ENCODE measurements around the gene DNAJC3. TPM values are rescaled to one million over a fixed set of nuclear protein-coding genes. Genes with fewer than 3 reads are reported as not detected.

Gene DNAJC3
- total and polyA plus RNA-seq, 2 experiments from 2014 or later: 19.5 to 27.5 TPM

DNA sequence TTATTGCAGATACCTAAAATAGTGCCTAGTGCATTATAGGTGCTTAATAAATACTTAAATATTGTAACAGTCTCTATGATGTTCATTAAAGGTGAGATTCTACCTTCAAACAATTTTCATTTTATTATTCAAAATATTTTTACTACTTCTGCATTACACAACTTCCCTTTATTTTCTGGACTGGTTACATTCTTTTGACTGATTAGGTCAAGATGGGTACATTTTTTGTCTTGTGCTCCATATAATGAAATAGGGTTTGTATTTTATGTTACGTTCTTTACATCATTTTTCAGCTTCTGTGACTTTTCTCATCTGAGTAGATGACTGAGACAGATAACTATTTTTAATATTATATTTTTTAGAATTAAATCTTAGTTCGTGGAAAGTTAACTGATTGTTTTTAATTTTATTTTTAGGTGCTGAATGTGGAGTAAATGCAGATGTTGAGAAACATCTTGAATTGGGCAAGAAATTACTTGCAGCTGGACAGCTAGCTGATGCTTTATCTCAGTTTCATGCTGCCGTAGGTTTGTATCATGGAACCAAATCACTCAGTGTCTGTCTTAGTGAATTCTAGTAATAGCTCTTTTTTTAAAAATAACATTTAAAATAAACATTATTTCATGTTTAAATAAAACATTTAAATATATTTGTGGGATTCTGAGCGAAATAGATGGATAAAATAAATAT, 32.0 kb downstream of the DNAJC3 start:
- Mint-ChIP-seq H3K27ac (no peak overlapping the region), H3K4me1 (no peaks in the 10 kb centered on the region), H3K9me3 (no peaks in the 10 kb centered on the region), H3K36me3 (ENCODE audit: low read depth) (peaks cover 28% of the 10 kb centered on the region; the same call in 2 of the 3 replicates), H3K27me3 (ENCODE audit: insufficient read depth, low read depth, poor library complexity) (no peaks in the 10 kb centered on the region), H3K4me3 (no peak overlapping the region)
- Histone ChIP-seq H3K27me3 (ENCODE audit: insufficient read depth) (no peaks in the 10 kb centered on the region), H3K9me2 (ENCODE audit: insufficient read depth) (peaks cover 4% of the 10 kb centered on the region; the same call in 1 of the 2 replicates), H3K79me2 (replicated peaks; ENCODE audit: insufficient read depth) (peaks cover 17% of the 10 kb centered on the region), H3K4me1 (ENCODE audit: insufficient read depth) (no peaks in the 10 kb centered on the region), H3K4me3 (no peak overlapping the region), H3K4me2 (no peak overlapping the region), H2AFZ (no peak overlapping the region), H3K27ac (ENCODE audit: low read depth) (no peak overlapping the region), H3F3A (replicated peaks; ENCODE audit: low read depth) (no peaks in the 10 kb centered on the region), H4K20me1 (replicated peaks; ENCODE audit: insufficient read depth) (peaks cover 8% of the 10 kb centered on the region), H3K36me3 (ENCODE audit: insufficient read depth) (no peaks in the 10 kb centered on the region; the same call in 1 of the 2 replicates)
- no peak for ATAC-seq
- TF ChIP-seq, protein P1, sequence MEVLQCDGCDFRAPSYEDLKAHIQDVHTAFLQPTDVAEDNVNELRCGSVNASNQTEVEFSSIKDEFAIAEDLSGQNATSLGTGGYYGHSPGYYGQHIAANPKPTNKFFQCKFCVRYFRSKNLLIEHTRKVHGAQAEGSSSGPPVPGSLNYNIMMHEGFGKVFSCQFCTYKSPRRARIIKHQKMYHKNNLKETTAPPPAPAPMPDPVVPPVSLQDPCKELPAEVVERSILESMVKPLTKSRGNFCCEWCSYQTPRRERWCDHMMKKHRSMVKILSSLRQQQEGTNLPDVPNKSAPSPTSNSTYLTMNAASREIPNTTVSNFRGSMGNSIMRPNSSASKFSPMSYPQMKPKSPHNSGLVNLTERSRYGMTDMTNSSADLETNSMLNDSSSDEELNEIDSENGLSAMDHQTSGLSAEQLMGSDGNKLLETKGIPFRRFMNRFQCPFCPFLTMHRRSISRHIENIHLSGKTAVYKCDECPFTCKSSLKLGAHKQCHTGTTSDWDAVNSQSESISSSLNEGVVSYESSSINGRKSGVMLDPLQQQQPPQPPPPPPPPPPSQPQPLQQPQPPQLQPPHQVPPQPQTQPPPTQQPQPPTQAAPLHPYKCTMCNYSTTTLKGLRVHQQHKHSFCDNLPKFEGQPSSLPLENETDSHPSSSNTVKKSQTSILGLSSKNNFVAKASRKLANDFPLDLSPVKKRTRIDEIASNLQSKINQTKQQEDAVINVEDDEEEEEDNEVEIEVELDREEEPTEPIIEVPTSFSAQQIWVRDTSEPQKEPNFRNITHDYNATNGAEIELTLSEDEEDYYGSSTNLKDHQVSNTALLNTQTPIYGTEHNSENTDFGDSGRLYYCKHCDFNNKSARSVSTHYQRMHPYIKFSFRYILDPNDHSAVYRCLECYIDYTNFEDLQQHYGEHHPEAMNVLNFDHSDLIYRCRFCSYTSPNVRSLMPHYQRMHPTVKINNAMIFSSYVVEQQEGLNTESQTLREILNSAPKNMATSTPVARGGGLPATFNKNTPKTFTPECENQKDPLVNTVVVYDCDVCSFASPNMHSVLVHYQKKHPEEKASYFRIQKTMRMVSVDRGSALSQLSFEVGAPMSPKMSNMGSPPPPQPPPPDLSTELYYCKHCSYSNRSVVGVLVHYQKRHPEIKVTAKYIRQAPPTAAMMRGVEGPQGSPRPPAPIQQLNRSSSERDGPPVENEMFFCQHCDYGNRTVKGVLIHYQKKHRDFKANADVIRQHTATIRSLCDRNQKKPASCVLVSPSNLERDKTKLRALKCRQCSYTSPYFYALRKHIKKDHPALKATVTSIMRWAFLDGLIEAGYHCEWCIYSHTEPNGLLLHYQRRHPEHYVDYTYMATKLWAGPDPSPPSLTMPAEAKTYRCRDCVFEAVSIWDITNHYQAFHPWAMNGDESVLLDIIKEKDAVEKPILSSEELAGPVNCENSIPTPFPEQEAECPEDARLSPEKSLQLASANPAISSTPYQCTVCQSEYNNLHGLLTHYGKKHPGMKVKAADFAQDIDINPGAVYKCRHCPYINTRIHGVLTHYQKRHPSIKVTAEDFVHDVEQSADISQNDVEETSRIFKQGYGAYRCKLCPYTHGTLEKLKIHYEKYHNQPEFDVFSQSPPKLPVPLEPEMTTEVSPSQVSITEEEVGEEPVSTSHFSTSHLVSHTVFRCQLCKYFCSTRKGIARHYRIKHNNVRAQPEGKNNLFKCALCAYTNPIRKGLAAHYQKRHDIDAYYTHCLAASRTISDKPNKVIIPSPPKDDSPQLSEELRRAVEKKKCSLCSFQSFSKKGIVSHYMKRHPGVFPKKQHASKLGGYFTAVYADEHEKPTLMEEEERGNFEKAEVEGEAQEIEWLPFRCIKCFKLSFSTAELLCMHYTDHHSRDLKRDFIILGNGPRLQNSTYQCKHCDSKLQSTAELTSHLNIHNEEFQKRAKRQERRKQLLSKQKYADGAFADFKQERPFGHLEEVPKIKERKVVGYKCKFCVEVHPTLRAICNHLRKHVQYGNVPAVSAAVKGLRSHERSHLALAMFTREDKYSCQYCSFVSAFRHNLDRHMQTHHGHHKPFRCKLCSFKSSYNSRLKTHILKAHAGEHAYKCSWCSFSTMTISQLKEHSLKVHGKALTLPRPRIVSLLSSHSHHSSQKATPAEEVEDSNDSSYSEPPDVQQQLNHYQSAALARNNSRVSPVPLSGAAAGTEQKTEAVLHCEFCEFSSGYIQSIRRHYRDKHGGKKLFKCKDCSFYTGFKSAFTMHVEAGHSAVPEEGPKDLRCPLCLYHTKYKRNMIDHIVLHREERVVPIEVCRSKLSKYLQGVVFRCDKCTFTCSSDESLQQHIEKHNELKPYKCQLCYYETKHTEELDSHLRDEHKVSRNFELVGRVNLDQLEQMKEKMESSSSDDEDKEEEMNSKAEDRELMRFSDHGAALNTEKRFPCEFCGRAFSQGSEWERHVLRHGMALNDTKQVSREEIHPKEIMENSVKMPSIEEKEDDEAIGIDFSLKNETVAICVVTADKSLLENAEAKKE (CRISPR knock-in tag; IDR thresholded peaks at IDR 0.05): no peak
- TF ChIP-seq ZNF331 (CRISPR knock-in tag; IDR thresholded peaks at IDR 0.05; ENCODE audit: low read depth) (no peak), NANOG (IDR thresholded peaks at IDR 0.05; ENCODE audit: borderline replicate concordance) (no peak), EZH2 (IDR thresholded peaks at IDR 0.05; ENCODE audit: low read depth, unreplicated experiment) (no peak), JUNB (IDR thresholded peaks at IDR 0.05; ENCODE audit: unreplicated experiment) (no peak), STAT1 (IDR thresholded peaks at IDR 0.05; ENCODE audit: unreplicated experiment) (no peak)
- TF ChIP-seq, protein P2, sequence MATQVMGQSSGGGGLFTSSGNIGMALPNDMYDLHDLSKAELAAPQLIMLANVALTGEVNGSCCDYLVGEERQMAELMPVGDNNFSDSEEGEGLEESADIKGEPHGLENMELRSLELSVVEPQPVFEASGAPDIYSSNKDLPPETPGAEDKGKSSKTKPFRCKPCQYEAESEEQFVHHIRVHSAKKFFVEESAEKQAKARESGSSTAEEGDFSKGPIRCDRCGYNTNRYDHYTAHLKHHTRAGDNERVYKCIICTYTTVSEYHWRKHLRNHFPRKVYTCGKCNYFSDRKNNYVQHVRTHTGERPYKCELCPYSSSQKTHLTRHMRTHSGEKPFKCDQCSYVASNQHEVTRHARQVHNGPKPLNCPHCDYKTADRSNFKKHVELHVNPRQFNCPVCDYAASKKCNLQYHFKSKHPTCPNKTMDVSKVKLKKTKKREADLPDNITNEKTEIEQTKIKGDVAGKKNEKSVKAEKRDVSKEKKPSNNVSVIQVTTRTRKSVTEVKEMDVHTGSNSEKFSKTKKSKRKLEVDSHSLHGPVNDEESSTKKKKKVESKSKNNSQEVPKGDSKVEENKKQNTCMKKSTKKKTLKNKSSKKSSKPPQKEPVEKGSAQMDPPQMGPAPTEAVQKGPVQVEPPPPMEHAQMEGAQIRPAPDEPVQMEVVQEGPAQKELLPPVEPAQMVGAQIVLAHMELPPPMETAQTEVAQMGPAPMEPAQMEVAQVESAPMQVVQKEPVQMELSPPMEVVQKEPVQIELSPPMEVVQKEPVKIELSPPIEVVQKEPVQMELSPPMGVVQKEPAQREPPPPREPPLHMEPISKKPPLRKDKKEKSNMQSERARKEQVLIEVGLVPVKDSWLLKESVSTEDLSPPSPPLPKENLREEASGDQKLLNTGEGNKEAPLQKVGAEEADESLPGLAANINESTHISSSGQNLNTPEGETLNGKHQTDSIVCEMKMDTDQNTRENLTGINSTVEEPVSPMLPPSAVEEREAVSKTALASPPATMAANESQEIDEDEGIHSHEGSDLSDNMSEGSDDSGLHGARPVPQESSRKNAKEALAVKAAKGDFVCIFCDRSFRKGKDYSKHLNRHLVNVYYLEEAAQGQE (IDR thresholded peaks at IDR 0.05; ENCODE audit: unreplicated experiment): no peak
- DNase-seq (ENCODE audit: low spot score): no peak

Measured in GM23338 (cell line).